ENCODE results near the gene RAPGEF1. TPM values are rescaled to one million over a fixed set of nuclear protein-coding genes. Genes with fewer than 3 reads are reported as not detected.

RAPGEF1 gene
- total RNA-seq, 3 donors from 2014 or later: 67.1 to 103 (median 84.2) TPM

DNA sequence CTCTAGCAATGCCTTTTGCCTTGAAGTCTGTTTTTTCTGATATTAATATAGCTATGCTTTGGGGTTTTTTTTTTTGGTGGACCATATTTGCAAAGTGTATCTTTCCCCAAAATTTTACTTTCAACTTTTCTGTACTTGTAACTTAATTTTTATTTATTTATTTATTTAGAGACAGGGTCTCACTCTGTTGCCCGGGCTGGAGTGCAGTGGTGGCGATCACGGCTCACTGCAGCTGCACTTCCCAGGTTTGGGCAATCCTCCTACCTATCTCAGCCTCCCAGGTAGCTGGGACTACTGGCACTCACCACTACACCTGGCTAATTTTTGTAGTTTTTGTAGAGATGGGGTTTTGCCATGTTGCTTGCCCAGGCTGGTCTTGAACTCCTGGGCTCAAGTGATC, 173.7 kb downstream of the RAPGEF1 start:
- intact Hi-C loops (cut with DNase I, micrococcal nuclease): no loop called here
- Histone ChIP-seq H3K9me3 (no peaks in the 10 kb centered on the region), H3K4me3 (no peak overlapping the region), H3K4me1 (ENCODE audit: low read depth) (no peaks in the 10 kb centered on the region), H3K36me3 (ENCODE audit: low read depth) (no peaks in the 10 kb centered on the region)
- TF ChIP-seq, protein P1, sequence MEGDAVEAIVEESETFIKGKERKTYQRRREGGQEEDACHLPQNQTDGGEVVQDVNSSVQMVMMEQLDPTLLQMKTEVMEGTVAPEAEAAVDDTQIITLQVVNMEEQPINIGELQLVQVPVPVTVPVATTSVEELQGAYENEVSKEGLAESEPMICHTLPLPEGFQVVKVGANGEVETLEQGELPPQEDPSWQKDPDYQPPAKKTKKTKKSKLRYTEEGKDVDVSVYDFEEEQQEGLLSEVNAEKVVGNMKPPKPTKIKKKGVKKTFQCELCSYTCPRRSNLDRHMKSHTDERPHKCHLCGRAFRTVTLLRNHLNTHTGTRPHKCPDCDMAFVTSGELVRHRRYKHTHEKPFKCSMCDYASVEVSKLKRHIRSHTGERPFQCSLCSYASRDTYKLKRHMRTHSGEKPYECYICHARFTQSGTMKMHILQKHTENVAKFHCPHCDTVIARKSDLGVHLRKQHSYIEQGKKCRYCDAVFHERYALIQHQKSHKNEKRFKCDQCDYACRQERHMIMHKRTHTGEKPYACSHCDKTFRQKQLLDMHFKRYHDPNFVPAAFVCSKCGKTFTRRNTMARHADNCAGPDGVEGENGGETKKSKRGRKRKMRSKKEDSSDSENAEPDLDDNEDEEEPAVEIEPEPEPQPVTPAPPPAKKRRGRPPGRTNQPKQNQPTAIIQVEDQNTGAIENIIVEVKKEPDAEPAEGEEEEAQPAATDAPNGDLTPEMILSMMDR (IDR thresholded peaks at IDR 0.05): no peak
- DNase-seq (no peak), ATAC-seq (no peak)

DNA sequence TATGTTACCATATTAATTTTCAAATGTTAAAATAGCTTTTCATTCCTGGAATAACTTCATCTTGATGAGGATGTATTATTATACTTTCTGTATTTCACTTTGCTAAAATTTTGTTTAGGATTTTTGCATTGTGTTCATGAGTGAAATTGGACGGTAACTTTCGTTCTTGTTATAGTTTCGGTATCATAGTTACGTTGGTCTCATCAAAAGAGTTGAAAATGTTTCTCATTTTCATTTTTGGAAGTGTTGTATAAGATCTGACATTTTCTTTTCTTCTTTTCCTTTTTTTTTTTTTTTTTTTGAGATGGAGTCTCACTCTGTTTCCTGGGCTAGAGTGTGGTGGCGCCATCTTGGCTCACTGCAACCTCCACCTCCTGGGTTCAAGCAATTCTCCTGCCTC, 174.5 kb downstream of the RAPGEF1 start:
- DNase-seq (no peak), ATAC-seq (no peak)
- Histone ChIP-seq H3K36me3 (ENCODE audit: low read depth) (no peaks in the 10 kb centered on the region), H3K4me3 (no peak overlapping the region), H3K9me3 (no peaks in the 10 kb centered on the region), H3K4me1 (ENCODE audit: low read depth) (no peaks in the 10 kb centered on the region)
- intact Hi-C loops (cut with DNase I, micrococcal nuclease): no loop called here
- TF ChIP-seq, protein P1 (IDR thresholded peaks at IDR 0.05): no peak

DNA sequence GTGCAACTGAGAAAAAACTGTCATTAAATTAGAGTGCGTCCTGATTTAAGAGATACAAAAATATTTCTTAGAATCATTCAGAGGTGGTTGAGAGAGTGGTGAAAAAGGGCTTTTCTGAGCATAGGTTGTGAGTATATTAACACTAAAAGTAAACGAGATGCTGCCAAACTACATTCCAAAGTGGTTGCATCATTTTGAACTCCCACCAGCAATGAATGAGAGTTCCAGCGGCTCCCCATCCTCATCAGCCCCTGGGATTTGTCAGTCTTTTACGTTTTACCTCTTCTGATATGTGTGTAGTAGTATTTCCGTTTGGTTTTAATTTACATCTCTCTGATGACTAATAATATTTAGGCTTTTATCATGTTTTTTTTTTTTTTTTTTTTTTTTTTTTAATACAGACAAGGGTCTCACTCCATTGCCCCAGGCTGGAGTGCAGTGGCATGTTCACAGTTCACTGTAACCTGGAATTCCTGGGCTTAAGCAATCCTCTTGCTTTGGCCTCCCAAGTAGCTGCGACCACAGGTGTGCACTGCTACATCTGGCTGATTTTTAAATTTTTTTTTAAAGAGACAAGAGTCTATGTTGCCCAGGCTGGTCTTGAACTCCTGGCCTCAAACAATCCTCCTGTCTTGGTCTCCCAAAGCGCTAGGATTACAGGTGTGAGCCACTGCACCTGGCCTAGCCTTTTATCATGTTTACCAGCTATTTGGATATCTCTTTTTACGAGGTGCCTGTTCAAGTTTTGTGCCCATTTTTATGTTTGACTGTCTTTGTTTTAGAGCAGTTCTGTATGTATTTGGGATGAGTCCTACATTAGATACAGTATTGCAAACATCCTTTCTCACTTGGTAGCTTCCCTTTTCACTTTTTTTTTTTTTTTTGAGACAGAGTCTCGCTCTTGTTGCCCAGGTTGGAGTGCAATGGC, 177.6 kb downstream of the RAPGEF1 start:
- no peak overlapping the region for H3K4me3 ChIP-seq
- TF ChIP-seq, protein P1 (IDR thresholded peaks at IDR 0.05): no peak
- ATAC-seq: no peak
- H3K9me3 ChIP-seq: no peaks in the 10 kb centered on the region
- no peaks in the 10 kb centered on the region for H3K4me1 ChIP-seq (ENCODE audit: low read depth)
- intact Hi-C loops (cut with DNase I, micrococcal nuclease): no loop called here
- DNase-seq: no peak
- H3K36me3 ChIP-seq (ENCODE audit: low read depth): no peaks in the 10 kb centered on the region

GRCh38 chr9:131559421-131560000, 180.4 kb downstream of the RAPGEF1 start:
- DNase-seq (no peak), ATAC-seq (no peak)
- Histone ChIP-seq H3K9me3 (no peaks in the 10 kb centered on the region), H3K36me3 (ENCODE audit: low read depth) (no peaks in the 10 kb centered on the region), H3K4me3 (no peak overlapping the region), H3K4me1 (ENCODE audit: low read depth) (no peaks in the 10 kb centered on the region)
- TF ChIP-seq, protein P1 (IDR thresholded peaks at IDR 0.05): no peak
- intact Hi-C loops (cut with DNase I, micrococcal nuclease): no loop called here

DNA sequence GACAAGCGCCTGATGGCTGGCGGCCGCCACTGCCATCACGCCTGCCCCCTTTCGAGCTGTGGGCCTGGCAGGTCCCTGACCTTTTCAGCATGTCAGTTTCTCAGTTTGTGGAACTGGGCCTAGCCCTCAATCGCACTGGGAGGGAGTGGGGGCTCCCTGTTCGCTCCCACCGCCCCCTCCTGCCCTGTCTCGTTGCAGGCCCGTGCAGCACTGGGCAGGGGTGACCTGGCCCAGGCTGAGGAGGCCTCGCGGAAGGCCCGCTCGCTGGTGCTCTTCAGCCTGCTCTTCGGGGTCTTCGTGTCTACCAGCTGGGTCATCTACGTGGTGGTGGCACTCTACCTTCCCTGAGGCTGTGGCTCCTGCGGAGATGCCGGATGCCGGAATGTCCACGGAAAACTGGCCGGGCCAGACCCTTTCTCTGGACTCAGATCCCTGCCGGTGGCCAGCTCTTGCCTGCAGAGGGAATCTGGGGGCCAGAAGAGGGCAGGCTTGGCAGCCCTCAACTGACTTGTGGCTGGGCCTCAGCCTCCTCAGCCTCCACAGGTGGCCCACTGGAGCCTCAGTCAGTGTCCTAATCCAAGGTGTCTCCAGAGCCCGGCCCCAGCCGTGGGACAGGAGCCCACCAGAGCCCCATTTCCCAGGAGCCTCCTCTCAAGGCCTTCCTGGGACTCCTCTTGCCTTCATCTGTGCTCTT, 181.9 kb downstream of the RAPGEF1 start:
- H3K4me3 ChIP-seq: no peak overlapping the region
- H3K36me3 ChIP-seq (ENCODE audit: low read depth): no peaks in the 10 kb centered on the region
- H3K9me3 ChIP-seq: no peaks in the 10 kb centered on the region
- ATAC-seq (peak; percentile 12), DNase-seq (no peak)
- no peaks in the 10 kb centered on the region for H3K4me1 ChIP-seq (ENCODE audit: low read depth)
- TF ChIP-seq, protein P1 (IDR thresholded peaks at IDR 0.05): no peak
- intact Hi-C loops (cut with DNase I, micrococcal nuclease): no loop called here

Measured in mucosa of descending colon (tissue), 3 donors.